Renal pelvis (tissue), 4 donors: ENCODE data around the gene COIL. TPM values are rescaled to one million over a fixed set of nuclear protein-coding genes. Genes with fewer than 3 reads are reported as not detected.
A peak's percentile ranks its signal among the peaks of the same experiment; 100 is the strongest.
"Not testable (repeated sequence)": the region's sequence is repeated elsewhere in the genome, so short reads cannot be mapped to it uniquely, and the experiment has no call there.

Source experiments
- DNase-seq: peaks from one replicate; pipeline ENCODE4 v3.0.0-alpha.2; 2013
- polyA plus RNA-seq, 3 donors: library from polyadenylated mRNA; unstranded; fragments of 120-200 nt; gene quantifications; one replicate each; pipeline ENCODE4 v1.2.1, GENCODE V29; 2013; ENCODE audit not compliant: insufficient read length in 3 of 3

COIL gene
- polyA plus RNA-seq, 3 donors = 28.4 to 30.3 (median 30.2) TPM

DNA sequence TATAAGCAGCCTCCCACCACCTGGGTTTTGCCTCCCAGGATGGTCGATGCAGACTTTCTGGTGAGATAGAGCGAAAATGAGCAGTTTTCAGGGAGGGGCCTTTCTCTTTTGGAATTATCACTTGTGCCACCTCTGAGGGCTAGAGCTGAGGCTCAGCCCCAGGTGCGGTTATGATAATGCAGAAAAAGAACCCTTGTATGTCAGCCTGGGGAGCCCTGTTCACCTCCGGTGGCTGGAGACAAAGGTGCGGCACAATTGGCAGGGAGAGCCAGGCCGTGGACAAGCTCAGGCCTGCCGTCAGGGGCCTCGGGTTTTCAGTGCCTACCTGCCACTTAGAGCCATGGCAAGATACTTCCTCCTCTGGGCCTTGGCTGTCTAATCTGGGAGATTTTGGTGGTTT lies 21.5 kb upstream of the COIL start:
- no peak for DNase-seq

- DNase-seq = not testable (repeated sequence)
These were observed 19.7 kb upstream of the COIL start for GRCh38 chr17:56980526-56980925.

DNA sequence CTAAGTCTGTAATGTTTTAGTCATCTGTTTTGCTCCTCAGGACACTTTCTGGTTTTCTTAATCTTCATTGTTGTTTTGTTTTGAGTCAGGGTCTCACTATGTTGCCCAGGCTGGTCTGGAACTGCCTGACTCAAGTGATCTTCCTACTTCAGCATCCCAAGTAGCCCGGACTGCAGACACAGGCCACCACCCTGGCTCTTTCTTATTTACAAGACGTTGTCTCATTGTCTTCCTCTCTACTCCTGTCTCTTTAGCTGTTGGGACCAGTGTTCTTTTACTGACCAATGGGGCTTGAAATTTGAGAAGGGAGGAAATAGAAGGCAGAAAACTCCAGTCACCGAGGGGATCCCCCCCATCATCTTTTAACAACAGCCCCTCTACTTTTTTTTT lies 18.2 kb upstream of the COIL start:
- DNase-seq = no peak

DNA sequence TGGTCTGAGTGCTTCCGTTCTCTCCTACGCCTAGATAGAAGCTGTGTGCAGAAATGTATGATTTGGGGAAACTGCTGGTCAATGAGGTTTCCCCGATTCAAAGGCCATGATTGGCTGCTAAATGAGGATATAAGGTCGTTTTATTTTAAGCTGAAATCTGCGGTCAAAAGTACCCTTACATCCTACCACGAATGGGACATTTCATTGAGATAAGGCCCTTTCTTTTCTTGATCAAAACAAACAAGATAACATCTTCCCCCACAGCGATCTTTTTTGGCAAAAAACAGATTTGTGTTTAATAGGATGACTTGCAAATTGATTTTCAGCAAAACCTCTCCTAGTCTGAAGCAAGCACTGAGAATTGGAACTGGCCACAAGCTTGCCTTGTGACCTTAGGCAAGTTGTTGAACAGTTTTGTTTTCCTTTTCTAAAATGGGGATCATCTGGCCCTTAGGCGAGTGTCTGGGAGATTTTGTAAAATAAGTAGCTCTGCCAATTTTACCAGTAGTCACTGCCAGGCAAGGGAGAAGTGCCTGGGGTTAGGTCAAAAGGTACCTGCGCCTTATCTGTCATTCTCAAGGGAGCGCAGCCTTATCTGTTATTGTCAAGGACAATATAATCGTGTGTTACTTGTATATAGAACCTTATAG lies 17.7 kb upstream of the COIL start:
- DNase-seq = no peak

DNA sequence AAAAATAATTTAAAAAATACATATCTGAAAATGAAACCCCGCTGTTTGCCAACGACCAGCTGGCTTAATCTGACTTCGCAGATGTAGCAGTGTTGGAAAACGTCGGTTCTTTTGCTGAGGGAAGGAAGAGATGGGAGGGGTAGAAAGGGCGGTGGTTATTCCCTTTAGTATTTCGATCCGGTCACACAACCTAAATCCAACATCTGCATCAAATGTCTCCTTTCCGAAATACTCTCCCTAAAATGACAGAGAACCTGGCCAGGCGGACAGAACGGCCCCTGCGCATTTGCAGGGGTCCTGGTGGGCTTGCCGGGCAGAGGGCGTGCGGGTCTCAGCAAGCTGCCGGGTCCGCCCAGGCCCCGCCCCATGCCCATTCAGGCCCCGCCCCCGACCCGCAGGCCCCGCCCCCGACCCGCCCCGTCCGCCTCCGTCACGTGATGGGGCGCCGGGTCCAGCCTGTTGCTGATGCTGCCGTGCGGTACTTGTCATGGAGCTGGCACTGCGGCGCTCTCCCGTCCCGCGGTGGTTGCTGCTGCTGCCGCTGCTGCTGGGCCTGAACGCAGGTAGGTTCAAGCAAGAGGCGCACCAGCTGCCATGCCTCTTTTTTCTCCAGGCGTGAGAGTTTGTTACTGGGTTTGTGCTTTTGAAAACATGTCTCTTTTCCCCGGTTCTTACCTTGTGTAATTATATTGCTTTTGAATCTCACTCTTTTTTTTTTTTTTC lies 17.0 kb upstream of the COIL start, which contains the start of gene SCPEP1:
Gene SCPEP1, plus strand, starts transcription at position 459 of the 723 bp plus-strand sequence. Its CDS starts 29 bp downstream, at position 488.
- DNase-seq = peak; percentile 76

DNA sequence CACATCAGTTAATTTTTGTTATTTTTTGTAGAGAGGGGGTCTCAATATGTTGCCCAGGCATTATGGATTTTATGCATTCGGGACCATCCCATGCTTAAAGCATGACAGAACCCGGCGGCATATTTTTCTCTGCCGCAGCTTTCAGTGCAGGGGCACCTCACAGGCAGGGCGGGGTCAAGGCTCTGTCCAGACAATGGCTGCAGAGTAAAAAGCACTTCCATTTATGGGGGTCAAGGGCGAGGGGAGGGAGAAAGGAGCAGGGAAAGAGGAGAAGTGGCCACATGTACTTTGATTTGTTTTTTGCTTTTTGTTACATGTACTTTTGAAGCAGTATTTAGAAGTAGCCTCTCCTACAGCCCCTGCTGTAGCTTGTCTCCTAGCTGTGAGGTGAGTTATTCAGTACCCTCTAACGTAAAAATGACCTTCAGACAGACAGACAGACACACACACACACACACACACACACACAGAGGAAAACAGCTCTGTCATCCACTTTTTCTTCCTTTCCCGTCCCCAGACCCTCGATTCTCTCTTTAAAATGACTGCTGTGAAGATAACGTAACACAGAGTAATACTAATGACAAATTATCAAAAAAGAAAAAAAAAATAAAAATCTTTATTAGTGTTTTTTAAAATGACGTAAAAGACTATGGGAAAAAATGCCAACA lies 16.2 kb upstream of the COIL start:
- no peak for DNase-seq

- no peak for DNase-seq
These were observed 14.8 kb upstream of the COIL start for GRCh38 chr17:56975656-56976055.

DNA sequence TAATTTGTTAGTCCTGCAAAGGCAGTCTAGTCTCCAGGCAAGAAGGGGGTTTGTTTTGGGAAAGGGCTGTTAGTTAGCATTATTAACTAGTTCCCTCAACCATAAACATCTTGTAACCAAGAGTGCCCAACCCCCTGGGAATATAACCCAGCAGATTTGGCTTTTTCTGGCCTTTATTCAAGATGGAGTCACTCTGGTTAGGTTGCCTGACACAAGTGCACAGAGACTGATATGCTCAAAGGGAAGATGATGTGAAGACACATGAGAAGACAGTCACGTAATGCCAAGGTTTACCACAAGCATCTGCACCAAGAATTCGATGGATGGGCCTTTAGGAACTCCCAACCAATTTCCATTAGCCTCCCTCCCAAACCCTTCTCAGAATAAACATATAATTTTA lies 13.2 kb upstream of the COIL start:
- DNase-seq = no peak

GRCh38 chr17:56973520-56973919 lies 12.7 kb upstream of the COIL start:
- peak; percentile 24 for DNase-seq

GRCh38 chr17:56972111-56972730 lies 11.4 kb upstream of the COIL start:
- DNase-seq = no peak

GRCh38 chr17:56970974-56971373 lies 10.1 kb upstream of the COIL start:
- no peak for DNase-seq

- DNase-seq = no peak
These were observed 5.5 kb upstream of the COIL start for GRCh38 chr17:56966338-56966737.

DNA sequence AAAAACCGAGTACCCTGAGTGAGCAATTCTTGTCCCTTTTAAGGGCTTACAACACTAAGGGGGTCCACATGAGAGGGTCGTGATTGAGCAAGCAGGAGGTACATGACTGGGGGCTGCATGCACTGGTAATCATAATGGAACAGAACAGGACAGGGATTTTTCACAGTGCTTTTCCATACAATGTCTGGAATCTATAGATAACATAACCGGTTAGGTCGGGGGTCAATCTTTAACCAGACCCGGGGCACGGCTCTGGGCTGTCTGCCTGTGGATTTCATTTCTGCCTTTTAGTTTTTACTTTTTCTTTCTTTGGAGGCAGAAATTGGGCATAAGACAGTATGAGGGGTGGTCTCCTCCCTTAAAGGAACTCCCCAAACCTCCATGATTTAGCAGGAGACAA lies 4.8 kb upstream of the COIL start:
- not testable (repeated sequence) for DNase-seq

DNA sequence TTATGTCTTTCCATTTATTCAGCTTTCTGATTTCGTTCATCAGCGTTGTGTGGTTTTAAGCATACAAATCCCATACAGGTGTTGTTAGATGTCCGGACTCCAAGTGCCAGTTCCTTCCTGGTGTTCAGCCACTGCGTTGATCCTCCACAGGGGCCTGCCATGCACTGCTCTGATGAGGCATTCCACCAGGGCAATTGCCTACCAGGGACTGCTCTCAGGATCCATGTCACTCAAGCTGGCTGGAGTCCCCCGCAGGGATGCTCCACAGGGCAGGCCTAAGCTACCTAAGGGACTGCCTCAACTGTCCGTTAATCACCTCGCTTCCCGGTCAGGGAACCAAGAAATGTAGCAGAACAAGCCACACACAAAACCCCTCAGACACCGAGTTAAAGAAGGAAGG lies 4.4 kb upstream of the COIL start:
- not testable (repeated sequence) for DNase-seq

- DNase-seq = no peak
These were observed 3.9 kb downstream of the COIL start for GRCh38 chr17:56956992-56957391.

- DNase-seq = no peak
These were observed 11.3 kb downstream of the COIL start for GRCh38 chr17:56949595-56949994.

DNA sequence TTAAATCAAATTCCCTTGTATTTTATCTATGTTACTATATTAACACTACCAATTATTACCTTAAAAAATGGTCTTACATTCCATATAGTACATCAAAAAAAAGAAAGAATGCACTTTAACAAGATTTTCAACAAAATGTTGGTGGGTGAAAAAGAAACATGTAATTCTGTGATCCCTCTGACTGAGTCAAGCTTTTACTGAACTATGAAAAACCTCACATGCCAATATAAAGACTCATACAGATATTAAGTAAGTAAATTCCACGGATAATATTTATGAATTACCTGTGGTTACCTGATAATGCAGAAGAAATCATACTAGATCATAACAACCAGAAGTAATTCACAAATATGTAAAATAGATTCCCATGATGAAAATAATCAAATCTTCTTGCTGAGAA lies 12.4 kb downstream of the COIL start:
- no peak for DNase-seq

DNA sequence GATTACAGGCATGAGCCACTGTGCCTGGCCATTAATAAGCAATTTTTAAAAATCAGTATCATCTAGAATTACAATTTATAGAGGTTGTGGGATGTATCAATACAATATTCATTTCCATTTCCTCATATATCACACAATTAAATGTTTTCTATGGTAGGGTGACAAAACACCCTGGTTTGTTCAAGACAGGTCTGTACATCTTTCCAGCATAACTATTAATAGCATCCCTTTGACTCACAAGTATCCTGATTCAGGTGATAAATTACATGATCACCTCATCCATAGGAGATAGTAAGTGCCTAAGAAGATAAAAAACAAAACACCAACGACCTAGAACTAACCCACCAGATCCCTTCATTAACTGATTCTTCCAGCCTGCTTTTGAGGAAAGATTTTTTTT lies 13.1 kb downstream of the COIL start:
- DNase-seq = no peak

DNA sequence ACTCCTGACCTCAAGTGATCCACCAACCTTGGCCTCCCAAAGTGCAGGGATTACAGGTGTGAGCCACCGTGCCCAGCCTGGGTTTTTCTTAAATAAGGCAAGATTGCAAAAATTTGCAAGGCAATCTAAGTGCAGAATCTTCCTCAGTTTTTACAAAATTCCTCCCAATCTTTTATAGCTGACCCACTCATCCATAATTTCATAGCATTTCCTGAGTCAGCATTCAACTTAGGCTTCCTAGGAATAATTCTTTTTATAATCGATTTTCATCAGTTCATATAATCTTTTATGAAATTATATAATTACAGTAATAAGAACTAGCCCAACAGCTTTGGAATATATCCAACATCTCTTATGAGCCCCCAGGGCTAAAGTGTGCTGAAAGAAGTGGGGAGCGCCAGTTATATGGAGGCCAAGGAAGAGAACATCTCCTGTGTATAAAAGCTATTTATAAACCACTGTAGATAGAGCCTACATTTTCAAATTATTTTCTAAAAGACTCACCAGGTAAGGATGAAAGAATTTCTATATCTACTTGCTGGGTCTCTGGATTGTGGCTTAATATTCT lies 14.8 kb downstream of the COIL start:
- no peak for DNase-seq

GRCh38 chr17:56943505-56944125 lies 17.2 kb downstream of the COIL start:
- no peak for DNase-seq

- peak; percentile 68 for DNase-seq
These were observed 20.9 kb downstream of the COIL start for GRCh38 chr17:56939869-56940484.
